ENCODE measurements around the gene B3GNT3.

Gene B3GNT3

GRCh38 chr19:17834350-17835181 is 39.6 kb downstream of the B3GNT3 start:
- DNase-seq (ENCODE audit: low read depth): no peak

- DNase-seq (ENCODE audit: low read depth): no peak
Observed at GRCh38 chr19:17835182-17836006, 40.5 kb downstream of the B3GNT3 start.

- DNase-seq (ENCODE audit: low read depth): no peak
Observed at GRCh38 chr19:17836530-17836929, 41.6 kb downstream of the B3GNT3 start.

- DNase-seq (ENCODE audit: low read depth): no peak
Observed at GRCh38 chr19:17837972-17838371, 43.0 kb downstream of the B3GNT3 start.

- DNase-seq (ENCODE audit: low read depth): no peak
Observed at GRCh38 chr19:17840019-17840418, 45.1 kb downstream of the B3GNT3 start.

GRCh38 chr19:17841371-17841809 is 46.5 kb downstream of the B3GNT3 start:
- no peak for DNase-seq (ENCODE audit: low read depth)

- DNase-seq (ENCODE audit: low read depth): no peak
Observed at GRCh38 chr19:17841810-17842662, 47.1 kb downstream of the B3GNT3 start.

GRCh38 chr19:17842663-17843291 is 47.8 kb downstream of the B3GNT3 start:
- no peak for DNase-seq (ENCODE audit: low read depth)

- no peak for DNase-seq (ENCODE audit: low read depth)
Observed at GRCh38 chr19:17843292-17843827, 48.4 kb downstream of the B3GNT3 start.

GRCh38 chr19:17843908-17844490 is 49.1 kb downstream of the B3GNT3 start:
- no peak for DNase-seq (ENCODE audit: low read depth)

GRCh38 chr19:17846146-17846545 is 51.2 kb downstream of the B3GNT3 start:
- no peak for DNase-seq (ENCODE audit: low read depth)

GRCh38 chr19:17847538-17848366 is 52.8 kb downstream of the B3GNT3 start, which contains the start of gene JAK3:
Gene JAK3, minus strand, starts transcription at chr19:17847982. Its CDS starts 3,565 bp downstream, at chr19:17844417.
- no peak for DNase-seq (ENCODE audit: low read depth)

GRCh38 chr19:17848595-17849292 is 53.8 kb downstream of the B3GNT3 start:
- DNase-seq (ENCODE audit: low read depth): no peak

GRCh38 chr19:17854061-17854460 is 59.1 kb downstream of the B3GNT3 start:
- DNase-seq (ENCODE audit: low read depth): no peak

- DNase-seq (ENCODE audit: low read depth): no peak
Observed at GRCh38 chr19:17855280-17856152, 60.6 kb downstream of the B3GNT3 start.

GRCh38 chr19:17859533-17860330 is 64.8 kb downstream of the B3GNT3 start, which contains the start of gene RPL18A:
Gene RPL18A, plus strand, starts transcription at chr19:17859910. Its CDS starts 47 bp downstream, at chr19:17859957.
- peak; percentile 100 for DNase-seq (ENCODE audit: low read depth)

- no peak for DNase-seq (ENCODE audit: low read depth)
Observed at GRCh38 chr19:17860331-17860992, 65.5 kb downstream of the B3GNT3 start.
